H1 (cell line): ENCODE measurements around the gene CAMTA1. TPM values are rescaled to one million over a fixed set of nuclear protein-coding genes. Genes with fewer than 3 reads are reported as not detected.
"Not testable (repeated sequence)": the region's sequence is repeated elsewhere in the genome, so short reads cannot be mapped to it uniquely, and the experiment has no call there.

Experiments
- CTCF ChIA-PET: fragments of 300-600 bp; sonication (Branson Sonifier 250); formaldehyde crosslinking; loops from one replicate; lab custom pipeline; 2021; ENCODE audit not compliant: partially characterized antibody; lab: Charles Lee
- POLR2A ChIA-PET: fragments of 300-600 bp; sonication (Branson Sonifier 250); formaldehyde crosslinking; loops from one replicate; lab custom pipeline; 2021; ENCODE audit warnings: inconsistent platforms; ENCODE audit not compliant: partially characterized antibody; lab: Charles Lee
- DNase-seq, 2 experiments: peaks; one replicate each; pipeline versions ENCODE4 v3.0.0 to v3.0.0-alpha.2; 2010 to 2022; ENCODE audit warnings: low spot score in 2 of 2, low read depth in 1 of 2, mixed read lengths in 1 of 2
- FAIRE-seq: peaks from 2 replicates; lab custom pipeline; 2011; peaks lifted over from hg19 to GRCh38; lab: Jason Lieb, UNC
- H2AFZ ChIP-seq: 2 replicates; pipeline ENCODE4 v1.8.1; 2012; ENCODE audit warnings: low read length, inconsistent platforms
- H2AK5ac ChIP-seq: 2 replicates; pipeline ENCODE4 v1.6.1; 2013; ENCODE audit warnings: low read depth, low read length
- H2BK120ac ChIP-seq: replicated peaks from 2 replicates; pipeline ENCODE3; 2013; ENCODE audit warnings: low read depth, low read length, inconsistent platforms
- H2BK12ac ChIP-seq: 2 replicates; pipeline ENCODE4 v1.6.1; 2013; ENCODE audit warnings: low read depth, low read length
- H2BK15ac ChIP-seq: 2 replicates; pipeline ENCODE4 v1.6.1; 2013; ENCODE audit warnings: low read length
- H2BK20ac ChIP-seq: 2 replicates; pipeline ENCODE4 v1.6.1; 2013; ENCODE audit warnings: low read length
- H2BK5ac ChIP-seq: 2 replicates; pipeline ENCODE4 v1.6.1; 2013; ENCODE audit warnings: low read depth, low read length
- H3K14ac ChIP-seq: 2 replicates; pipeline ENCODE4 v1.6.1; 2013; ENCODE audit warnings: inconsistent platforms; ENCODE audit not compliant: insufficient read length
- H3K18ac ChIP-seq: 2 replicates; pipeline ENCODE4 v1.6.1; 2013; ENCODE audit warnings: low read length; ENCODE audit errors: extremely low read depth
- H3K23ac ChIP-seq: 2 replicates; pipeline ENCODE4 v1.6.1; 2013; ENCODE audit warnings: inconsistent platforms; ENCODE audit not compliant: insufficient read length
- H3K23me2 ChIP-seq: 2 replicates; pipeline ENCODE4 v1.6.1; 2013; ENCODE audit warnings: low read depth, low read length
- H3K27ac ChIP-seq: 2 replicates; pipeline ENCODE4 v1.6.1; 2011; ENCODE audit warnings: low read depth, low read length, inconsistent platforms
- H3K27me3 ChIP-seq, 4 experiments: replicated peaks in 1 of 4; 1 replicate in 1 of 4; 2 replicates in 3 of 4; pipeline versions ENCODE4 v1.6.1 to v1.8.1; 2011 to 2013; ENCODE audit warnings: low read length in 3 of 4, mild to moderate bottlenecking in 3 of 4, inconsistent platforms in 2 of 4, mixed read lengths in 2 of 4, moderate library complexity in 1 of 4; ENCODE audit not compliant: control insufficient read depth in 3 of 4, insufficient read depth in 3 of 4; ENCODE audit errors: extremely low read depth in 1 of 4
- H3K36me3 ChIP-seq, 4 experiments: 2 replicates each; pipeline versions ENCODE4 v1.6.1 to v1.8.1; 2011 to 2013; ENCODE audit warnings: mild to moderate bottlenecking in 4 of 4, low read length in 3 of 4, moderate library complexity in 2 of 4, control low read depth in 1 of 4, inconsistent platforms in 1 of 4; ENCODE audit not compliant: insufficient read depth in 4 of 4, control insufficient read depth in 2 of 4
- H3K4ac ChIP-seq: replicated peaks from 2 replicates; pipeline ENCODE3; 2013; ENCODE audit warnings: low read length, low read depth, mixed read lengths, inconsistent platforms; ENCODE audit not compliant: insufficient read length
- H3K4me1 ChIP-seq, 4 experiments: replicated peaks in 1 of 4; 1 replicate in 1 of 4; 2 replicates in 3 of 4; pipeline versions ENCODE4 v1.6.1 to v1.8.1; 2011 to 2013; ENCODE audit warnings: low read length in 3 of 4, inconsistent platforms in 2 of 4, mixed read lengths in 1 of 4; ENCODE audit not compliant: insufficient read depth in 4 of 4, control insufficient read depth in 3 of 4
- H3K4me2 ChIP-seq, 2 experiments: 2 replicates each; pipeline versions ENCODE4 v1.6.1 to v1.8.1; 2011 to 2013; ENCODE audit warnings: low read depth in 2 of 2, low read length in 2 of 2, control low read depth in 1 of 2, inconsistent platforms in 1 of 2, mild to moderate bottlenecking in 1 of 2; ENCODE audit not compliant: insufficient read depth in 1 of 2
- H3K4me3 ChIP-seq, 4 experiments: fragments of 200-600, 300-600 bp in 1 of 4; sonication (generic), shearing (Covaris generic), sonication (Bioruptor Twin) in 1 of 4; 2 replicates each; pipeline versions ENCODE4 v1.5.1 to v1.8.1; 2011 to 2016; ENCODE audit warnings: low read length in 4 of 4, low read depth in 3 of 4, control low read depth in 2 of 4, inconsistent platforms in 2 of 4, mild to moderate bottlenecking in 2 of 4, mixed read lengths in 1 of 4, moderate library complexity in 1 of 4; ENCODE audit not compliant: insufficient read depth in 2 of 4; ENCODE audit errors: extremely low read depth in 1 of 4
- H3K56ac ChIP-seq: replicated peaks from 2 replicates; pipeline ENCODE3; 2013; ENCODE audit warnings: low read depth, mild to moderate bottlenecking, mixed read lengths, low read length, inconsistent platforms; ENCODE audit not compliant: insufficient read length
- H3K79me1 ChIP-seq: 2 replicates; pipeline ENCODE4 v1.6.1; 2013; ENCODE audit warnings: low read depth, low read length, control low read depth
- H3K79me2 ChIP-seq, 2 experiments: 2 replicates each; pipeline versions ENCODE4 v1.6.1 to v1.8.1; 2012 to 2013; ENCODE audit warnings: low read length in 2 of 2, mild to moderate bottlenecking in 2 of 2, inconsistent platforms in 1 of 2; ENCODE audit not compliant: insufficient read depth in 2 of 2, control insufficient read depth in 1 of 2
- H3K9ac ChIP-seq, 4 experiments: replicated peaks in 1 of 4; 1 replicate in 1 of 4; 2 replicates in 3 of 4; pipeline versions ENCODE4 v1.6.1 to v1.8.1; 2011 to 2013; ENCODE audit warnings: low read depth in 3 of 4, low read length in 3 of 4, control low read depth in 2 of 4, mild to moderate bottlenecking in 2 of 4, moderate library complexity in 2 of 4, inconsistent platforms in 1 of 4; ENCODE audit errors: extremely low read depth in 1 of 4
- H3K9me3 ChIP-seq, 2 experiments: 2 replicates each; pipeline versions ENCODE4 v1.6.1 to v1.8.1; 2012 to 2013; ENCODE audit warnings: mild to moderate bottlenecking in 2 of 2, moderate library complexity in 2 of 2, control low read depth in 1 of 2, inconsistent platforms in 1 of 2, low read depth in 1 of 2, low read length in 1 of 2, mixed read lengths in 1 of 2; ENCODE audit not compliant: insufficient read depth in 2 of 2
- H4K20me1 ChIP-seq, 2 experiments: replicated peaks in 1 of 2; 2 replicates each; pipeline versions ENCODE3 to v1.8.1; 2011 to 2013; ENCODE audit warnings: inconsistent platforms in 2 of 2, low read length in 2 of 2, mild to moderate bottlenecking in 1 of 2; ENCODE audit not compliant: insufficient read depth in 2 of 2, control insufficient read depth in 1 of 2
- H4K5ac ChIP-seq: 2 replicates; pipeline ENCODE4 v1.6.1; 2013; ENCODE audit warnings: low read length, low read depth, mixed read lengths, inconsistent platforms; ENCODE audit not compliant: insufficient read length
- H4K8ac ChIP-seq: 2 replicates; pipeline ENCODE4 v1.8.0; 2013; ENCODE audit warnings: mild to moderate bottlenecking, moderate library complexity, low read length, inconsistent platforms; ENCODE audit not compliant: insufficient read depth; ENCODE audit errors: extremely low read depth
- H4K91ac ChIP-seq: replicated peaks from 2 replicates; pipeline ENCODE3; 2013; ENCODE audit warnings: low read length, mixed read lengths, inconsistent platforms; ENCODE audit not compliant: insufficient read length
- WGBS, 2 experiments: shearing (Covaris generic) in 1 of 2; methylation state at CpG; one replicate each; pipeline versions ENCODE4 v1.1.6 to v1.1.7; 2013 to 2015; ENCODE audit warnings: low lambda C conversion rate in 2 of 2, mixed read lengths in 2 of 2, inconsistent platforms in 1 of 2, low coverage in 1 of 2, missing lambda C conversion rate in 1 of 2; ENCODE audit not compliant: insufficient replicate concordance in 2 of 2, insufficient coverage in 1 of 2, insufficient read length in 1 of 2; ENCODE audit errors: extremely low coverage in 1 of 2, missing lambda C conversion rate in 1 of 2; 5-methylcytosine and 5-hydroxymethylcytosine counted together
- polyA plus RNA-seq, 7 experiments: library from polyadenylated mRNA; depleted of rRNA in 3 of 7; stranded (reverse) in 5 of 7; unstranded in 2 of 7; fragments of >200 nt in 5 of 7; fragments of 200-250 nt in 2 of 7; gene quantifications; 1 replicate in 5 of 7; 2 replicates in 1 of 7; 4 replicates in 1 of 7; pipeline versions ENCODE4 v1.2.1 to v1.2.3, GENCODE V29; 2011 to 2013; ENCODE audit warnings: missing spikeins in 2 of 7, mixed read lengths in 2 of 7
- total RNA-seq: library from RNA; stranded (reverse); fragmentation: NEBNext Ultra II Directional; extraction: Animal tissue kit (Norgen Biotek cat#: 25700); gene quantifications from 2 replicates; pipeline ENCODE4 v1.2.1, GENCODE V29; 2021

The CAMTA1 gene
- total and polyA plus RNA-seq, 2 of the 8 experiments (the other 6 are each of a cell fraction or from before 2014, with no cell fraction given): 65.0 to 119 TPM

- not testable (repeated sequence) for H3K4me3 ChIP-seq, H3K79me1 ChIP-seq, H4K20me1 ChIP-seq, H3K27ac ChIP-seq, H3K23me2 ChIP-seq, H3K4ac ChIP-seq, H4K8ac ChIP-seq, H3K79me2 ChIP-seq, H2BK120ac ChIP-seq, H3K9me3 ChIP-seq, H2BK15ac ChIP-seq, H2BK5ac ChIP-seq, H3K18ac ChIP-seq, H2AK5ac ChIP-seq, H4K91ac ChIP-seq, FAIRE-seq, H3K4me2 ChIP-seq, H2BK20ac ChIP-seq, H3K9ac ChIP-seq, H4K5ac ChIP-seq, DNase-seq, H3K23ac ChIP-seq, H3K56ac ChIP-seq, H3K36me3 ChIP-seq, H2AFZ ChIP-seq, H3K4me1 ChIP-seq, H2BK12ac ChIP-seq, H3K14ac ChIP-seq
- ChIA-PET POLR2A (interaction anchor here (0.7 to 1.5 kb wide), 2 partner anchors 27 to 991 kb away, joined by 3 read pairs; no protein-coding TSS in a partner anchor), CTCF (interaction anchor here (1.0 to 4.2 kb wide), 3 partner anchors 11 to 45 kb away, joined by 3 to 36 read pairs (median 5); no protein-coding TSS in a partner anchor)
- H3K27me3 ChIP-seq: peaks cover 0 to 12% (median 6%) of the 10 kb centered on the region in 4 experiments; a peak in 5 of 7 replicates
- 85% methylated on average over 4 of the region's 4 CpGs; no CpG with 5 or more reads in 1 of the 2 experiments for whole genome bisulfite sequencing, 2 experiments
Observed at GRCh38 chr1:7708065-7708464, 922.8 kb downstream of the CAMTA1 start.
